HFF-Myc (cell line): ENCODE data around the gene RUNDC3A.
"Not testable (repeated sequence)": the region's sequence is repeated elsewhere in the genome, so short reads cannot be mapped to it uniquely, and the experiment has no call there.

ENCODE experiments used
- DNase-seq: peaks from one replicate; pipeline ENCODE4 v3.0.0-alpha.2; 2011; ENCODE audit warnings: low read depth; ENCODE audit errors: extremely low read depth
- H3K4me3 ChIP-seq: replicated peaks from 2 replicates; pipeline ENCODE4 v1.5.1; 2011; ENCODE audit warnings: low read depth, mild to moderate bottlenecking, control low read depth, low read length
- TF ChIP-seq, protein P1 (sequence below): IDR thresholded peaks from 2 replicates; pipeline ENCODE4 v1.5.1; 2012; ENCODE audit warnings: mild to moderate bottlenecking, low read depth, low read length, control low read depth; ENCODE audit errors: missing control alignments

RUNDC3A gene

DNA sequence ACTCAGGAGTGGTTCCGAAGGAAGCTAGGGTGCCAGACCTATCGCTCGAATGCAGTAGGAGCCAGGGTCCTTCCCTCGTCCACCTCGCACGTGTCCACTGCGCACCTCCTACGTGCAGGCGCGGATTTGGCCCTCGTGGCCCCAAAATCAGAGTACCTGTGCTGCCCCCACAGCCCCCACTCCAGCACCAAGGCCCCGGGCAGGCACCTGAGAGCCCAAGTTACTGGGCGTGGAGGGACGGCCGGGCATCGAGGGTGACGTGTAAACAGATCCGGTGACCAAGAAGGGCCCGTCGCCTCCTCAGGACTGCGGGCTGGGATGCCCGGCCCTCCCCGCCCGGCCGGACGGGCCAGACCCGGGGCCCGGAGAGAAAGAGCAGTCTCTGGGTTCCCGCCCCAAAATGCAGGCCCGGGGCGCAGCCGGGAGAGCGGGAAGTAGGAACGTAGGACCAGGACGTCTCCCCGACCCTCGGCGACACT is 15.7 kb downstream of the RUNDC3A start:
- DNase-seq = no peak
- TF ChIP-seq, protein P1, sequence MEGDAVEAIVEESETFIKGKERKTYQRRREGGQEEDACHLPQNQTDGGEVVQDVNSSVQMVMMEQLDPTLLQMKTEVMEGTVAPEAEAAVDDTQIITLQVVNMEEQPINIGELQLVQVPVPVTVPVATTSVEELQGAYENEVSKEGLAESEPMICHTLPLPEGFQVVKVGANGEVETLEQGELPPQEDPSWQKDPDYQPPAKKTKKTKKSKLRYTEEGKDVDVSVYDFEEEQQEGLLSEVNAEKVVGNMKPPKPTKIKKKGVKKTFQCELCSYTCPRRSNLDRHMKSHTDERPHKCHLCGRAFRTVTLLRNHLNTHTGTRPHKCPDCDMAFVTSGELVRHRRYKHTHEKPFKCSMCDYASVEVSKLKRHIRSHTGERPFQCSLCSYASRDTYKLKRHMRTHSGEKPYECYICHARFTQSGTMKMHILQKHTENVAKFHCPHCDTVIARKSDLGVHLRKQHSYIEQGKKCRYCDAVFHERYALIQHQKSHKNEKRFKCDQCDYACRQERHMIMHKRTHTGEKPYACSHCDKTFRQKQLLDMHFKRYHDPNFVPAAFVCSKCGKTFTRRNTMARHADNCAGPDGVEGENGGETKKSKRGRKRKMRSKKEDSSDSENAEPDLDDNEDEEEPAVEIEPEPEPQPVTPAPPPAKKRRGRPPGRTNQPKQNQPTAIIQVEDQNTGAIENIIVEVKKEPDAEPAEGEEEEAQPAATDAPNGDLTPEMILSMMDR = no peak
- H3K4me3 ChIP-seq = peak overlapping the region; percentile 98

GRCh38 chr17:44324571-44325275 is 16.3 kb downstream of the RUNDC3A start, which contains the start of gene SLC25A39:
SLC25A39 (minus strand) TSS chr17:44324823; CDS start chr17:44323562, 1,261 bp downstream.
- TF ChIP-seq, protein P1 = no peak
- DNase-seq = no peak
- H3K4me3 ChIP-seq = peak within 1 kb of the TSS; percentile 98

DNA sequence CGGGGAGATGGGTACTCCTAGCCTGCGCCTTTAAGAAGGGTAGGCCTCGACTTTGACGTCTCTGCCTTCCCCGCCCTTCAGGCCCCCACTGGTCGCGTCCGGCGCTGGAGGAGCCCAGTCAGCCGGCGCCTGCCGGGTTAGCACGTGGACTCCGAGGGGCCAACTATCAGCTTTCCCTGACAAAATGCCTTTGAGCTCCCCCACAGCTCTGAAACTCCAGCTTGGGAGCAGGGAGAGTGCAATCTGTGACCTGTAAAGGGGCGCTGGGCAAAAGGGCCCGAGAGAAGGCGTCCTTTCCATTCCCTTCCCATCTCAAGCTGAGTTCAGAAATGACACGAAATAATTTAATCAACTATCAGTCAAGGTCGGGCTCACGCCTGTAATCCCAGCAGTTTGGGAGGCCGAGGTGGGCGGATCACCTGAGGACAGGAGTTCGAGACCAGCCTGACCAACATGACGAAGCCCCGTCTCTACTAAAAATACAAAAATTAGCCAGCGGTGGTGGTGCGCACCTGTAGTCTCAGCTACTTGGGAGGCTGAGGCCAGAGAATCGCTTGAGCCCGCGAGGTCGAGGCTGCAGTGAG is 18.6 kb downstream of the RUNDC3A start:
- H3K4me3 ChIP-seq = no peak overlapping the region
- DNase-seq = peak; percentile 91
- TF ChIP-seq, protein P1 = no peak

GRCh38 chr17:44327715-44328449 is 19.5 kb downstream of the RUNDC3A start:
- no peak for DNase-seq
- no peak overlapping the region for H3K4me3 ChIP-seq
- TF ChIP-seq, protein P1 = no peak

GRCh38 chr17:44329516-44329915 is 21.1 kb downstream of the RUNDC3A start:
- DNase-seq, H3K4me3 ChIP-seq: not testable (repeated sequence)

DNA sequence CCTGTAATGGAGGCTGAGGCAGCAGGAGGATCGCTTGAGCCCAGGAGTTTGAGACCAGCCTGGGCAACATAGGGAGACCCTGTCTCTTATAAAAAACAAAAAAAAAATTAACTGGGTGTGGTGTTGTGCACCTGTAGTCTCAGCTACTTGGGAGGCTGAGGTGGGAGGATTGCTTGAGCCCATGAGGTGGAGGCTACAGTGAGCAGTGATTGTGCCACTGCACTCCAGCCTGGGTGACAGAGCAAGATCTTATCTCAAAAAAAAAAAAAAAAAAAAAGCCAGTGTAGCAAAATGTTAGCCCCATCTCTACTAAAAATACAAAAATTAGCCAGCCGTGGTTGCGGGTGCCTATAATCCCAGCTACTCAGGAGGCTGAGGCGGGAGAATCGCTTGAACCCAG is 21.9 kb downstream of the RUNDC3A start:
- H3K4me3 ChIP-seq, DNase-seq: not testable (repeated sequence)

DNA sequence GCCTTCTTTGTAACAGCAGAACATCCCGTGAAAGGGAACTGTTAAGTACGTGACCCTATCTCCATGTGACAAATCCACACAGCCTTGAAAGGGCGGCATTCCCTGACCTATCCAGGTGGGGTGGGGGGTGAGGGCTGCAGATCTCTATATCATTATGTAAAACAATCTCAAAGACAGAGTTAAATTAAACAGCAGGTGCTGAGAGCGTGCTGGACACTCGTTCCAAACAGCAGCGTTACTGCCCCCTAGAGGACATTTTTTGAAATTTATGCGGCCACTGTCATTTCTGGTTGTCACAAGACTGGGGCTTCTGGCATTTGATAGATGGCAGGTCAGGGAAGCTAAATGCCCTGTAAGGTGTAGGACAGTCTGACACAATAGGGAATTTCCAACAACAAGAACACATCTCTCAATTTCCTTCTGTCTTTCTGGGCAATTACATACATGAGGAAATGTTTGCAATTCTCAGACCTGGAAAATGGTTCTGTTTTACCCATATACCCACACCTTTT is 22.9 kb downstream of the RUNDC3A start:
- TF ChIP-seq, protein P1 = peak; percentile 79
- peak; percentile 71 for DNase-seq
- no peak overlapping the region for H3K4me3 ChIP-seq
